ENCODE results near the gene CAPN8.

DNA sequence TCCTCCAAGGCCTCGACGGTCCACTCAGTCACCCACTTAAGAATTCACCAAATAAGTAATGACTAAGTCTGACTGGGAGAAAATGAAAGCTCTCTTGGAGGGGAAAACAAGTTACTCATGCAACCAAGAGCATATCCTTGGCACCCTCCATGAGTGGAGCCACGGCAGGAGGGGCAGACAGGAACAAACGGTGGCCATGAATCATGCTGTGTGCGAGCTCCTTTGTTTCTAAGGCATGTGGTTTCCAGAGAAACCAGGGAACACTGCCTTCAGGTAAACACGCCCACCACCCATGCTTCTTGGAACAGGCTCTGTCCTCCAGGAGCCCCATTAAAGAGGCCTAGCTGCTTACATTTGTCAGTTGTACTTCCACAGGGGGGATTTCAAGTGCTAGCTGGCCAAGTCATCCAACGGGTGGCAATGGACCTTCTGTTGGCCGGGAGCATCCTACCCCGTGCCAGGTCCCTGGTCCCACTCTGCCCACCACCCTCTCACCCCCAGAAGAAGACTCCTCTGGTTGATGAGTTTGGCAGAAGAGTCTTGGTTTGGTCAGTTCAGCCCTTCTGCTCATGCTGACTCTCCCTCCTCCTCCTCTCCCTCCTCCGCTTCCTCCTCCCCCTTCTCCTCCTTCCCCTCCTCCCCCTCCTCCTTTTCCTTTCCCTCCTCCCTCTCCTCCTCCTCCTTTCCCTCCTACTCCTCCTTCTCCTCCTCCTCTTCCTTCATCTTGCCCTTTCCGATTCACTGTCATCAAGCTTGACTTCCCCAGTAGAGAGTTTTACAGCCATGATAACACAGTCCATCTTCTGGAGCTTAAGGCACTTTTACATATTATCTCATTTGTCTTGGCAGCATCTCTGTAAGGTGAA lies 164.7 kb downstream of the CAPN8 start:
- TF ChIP-seq, protein P1, sequence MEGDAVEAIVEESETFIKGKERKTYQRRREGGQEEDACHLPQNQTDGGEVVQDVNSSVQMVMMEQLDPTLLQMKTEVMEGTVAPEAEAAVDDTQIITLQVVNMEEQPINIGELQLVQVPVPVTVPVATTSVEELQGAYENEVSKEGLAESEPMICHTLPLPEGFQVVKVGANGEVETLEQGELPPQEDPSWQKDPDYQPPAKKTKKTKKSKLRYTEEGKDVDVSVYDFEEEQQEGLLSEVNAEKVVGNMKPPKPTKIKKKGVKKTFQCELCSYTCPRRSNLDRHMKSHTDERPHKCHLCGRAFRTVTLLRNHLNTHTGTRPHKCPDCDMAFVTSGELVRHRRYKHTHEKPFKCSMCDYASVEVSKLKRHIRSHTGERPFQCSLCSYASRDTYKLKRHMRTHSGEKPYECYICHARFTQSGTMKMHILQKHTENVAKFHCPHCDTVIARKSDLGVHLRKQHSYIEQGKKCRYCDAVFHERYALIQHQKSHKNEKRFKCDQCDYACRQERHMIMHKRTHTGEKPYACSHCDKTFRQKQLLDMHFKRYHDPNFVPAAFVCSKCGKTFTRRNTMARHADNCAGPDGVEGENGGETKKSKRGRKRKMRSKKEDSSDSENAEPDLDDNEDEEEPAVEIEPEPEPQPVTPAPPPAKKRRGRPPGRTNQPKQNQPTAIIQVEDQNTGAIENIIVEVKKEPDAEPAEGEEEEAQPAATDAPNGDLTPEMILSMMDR (IDR thresholded peaks at IDR 0.05), result no peak
- TF ChIP-seq CREB1 (CRISPR knock-in tag; IDR thresholded peaks at IDR 0.05) (no peak), TCF7 (CRISPR knock-in tag; IDR thresholded peaks at IDR 0.05; ENCODE audit: low read depth) (no peak), TP53 (CRISPR knock-in tag; IDR thresholded peaks at IDR 0.05) (no peak)
- TF ChIP-seq, protein P2, sequence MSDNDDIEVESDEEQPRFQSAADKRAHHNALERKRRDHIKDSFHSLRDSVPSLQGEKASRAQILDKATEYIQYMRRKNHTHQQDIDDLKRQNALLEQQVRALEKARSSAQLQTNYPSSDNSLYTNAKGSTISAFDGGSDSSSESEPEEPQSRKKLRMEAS (CRISPR knock-in tag; IDR thresholded peaks at IDR 0.05), result no peak
